Fibroblast of the aortic adventitia (primary cell): ENCODE results near the gene HMCN2. TPM values are rescaled to one million over a fixed set of nuclear protein-coding genes. Genes with fewer than 3 reads are reported as not detected.
"Not testable (repeated sequence)": the region's sequence is repeated elsewhere in the genome, so short reads cannot be mapped to it uniquely, and the experiment has no call there.

Experiments
- DNase-seq: peaks from one replicate; pipeline ENCODE4 v3.0.0-alpha.2; 2010; ENCODE audit warnings: low read depth
- H3K4me3 ChIP-seq: 2 replicates; pipeline ENCODE4 v1.5.1; 2011; ENCODE audit warnings: low read depth, mild to moderate bottlenecking, control low read depth, low read length, moderate library complexity
- CTCF ChIP-seq: IDR thresholded peaks from 2 replicates; pipeline ENCODE4 v1.5.1; 2011; ENCODE audit warnings: mild to moderate bottlenecking, low read length, control low read depth, inconsistent platforms; ENCODE audit not compliant: insufficient read depth
- total RNA-seq: library from RNA; depleted of rRNA; stranded (reverse); fragments of >200 nt; gene quantifications from 2 replicates; pipeline ENCODE4 v1.2.3, GENCODE V29; 2012; ENCODE audit warnings: low replicate concordance

Gene HMCN2
- total RNA-seq, 1 donor, result not detected

- no peak for DNase-seq
- no peak for TF ChIP-seq CTCF
- H3K4me3 ChIP-seq, result no peak overlapping the region
Measured at GRCh38 chr9:130244548-130245165, 20.9 kb upstream of the HMCN2 start.

- no peak for TF ChIP-seq CTCF
- DNase-seq, result no peak
- H3K4me3 ChIP-seq, result no peak overlapping the region
Measured at GRCh38 chr9:130245474-130245873, 20.1 kb upstream of the HMCN2 start.

- no peak for TF ChIP-seq CTCF
- no peak overlapping the region for H3K4me3 ChIP-seq
- DNase-seq, result no peak
Measured at GRCh38 chr9:130246126-130246525, 19.4 kb upstream of the HMCN2 start.

- DNase-seq, result no peak
- no peak overlapping the region for H3K4me3 ChIP-seq
- no peak for TF ChIP-seq CTCF
Measured at GRCh38 chr9:130254747-130255630, 10.6 kb upstream of the HMCN2 start.

- DNase-seq, result no peak
- H3K4me3 ChIP-seq, result no peak overlapping the region
- no peak for TF ChIP-seq CTCF
Measured at GRCh38 chr9:130255631-130256134, 9.9 kb upstream of the HMCN2 start.

- no peak for DNase-seq
- H3K4me3 ChIP-seq, result no peak overlapping the region
- TF ChIP-seq CTCF, result no peak
Measured at GRCh38 chr9:130256644-130257043, 8.9 kb upstream of the HMCN2 start.

- not testable (repeated sequence) for DNase-seq, H3K4me3 ChIP-seq
Measured at GRCh38 chr9:130258137-130258536, 7.4 kb upstream of the HMCN2 start.
